Endodermal cell (in vitro differentiated cells): ENCODE measurements around the gene IL1R1. TPM values are rescaled to one million over a fixed set of nuclear protein-coding genes. Genes with fewer than 3 reads are reported as not detected.

Experiments used
- DNase-seq: peaks from one replicate; pipeline ENCODE4 v3.0.0-alpha.2; 2017
- H3K27ac ChIP-seq: 2 replicates; pipeline ENCODE4 v1.5.1; 2013; ENCODE audit warnings: mild to moderate bottlenecking, low read depth, low read length, moderate library complexity
- H3K27me3 ChIP-seq: 2 replicates; pipeline ENCODE4 v1.6.1; 2013; ENCODE audit warnings: mild to moderate bottlenecking, low read length, moderate library complexity; ENCODE audit not compliant: insufficient read depth, control insufficient read depth, poor library complexity, severe bottlenecking
- H3K36me3 ChIP-seq: 2 replicates; pipeline ENCODE4 v1.7.0; 2013; ENCODE audit warnings: mild to moderate bottlenecking, low read length, moderate library complexity; ENCODE audit not compliant: control insufficient read depth, insufficient read depth
- H3K4me1 ChIP-seq: one replicate; pipeline ENCODE4 v1.7.0; 2013; ENCODE audit warnings: low read length; ENCODE audit not compliant: control insufficient read depth, insufficient read depth
- H3K4me3 ChIP-seq: 2 replicates; pipeline ENCODE4 v1.5.1; 2013; ENCODE audit warnings: mild to moderate bottlenecking, low read length, moderate library complexity
- H3K9ac ChIP-seq: 2 replicates; pipeline ENCODE4 v1.6.1; 2013; ENCODE audit warnings: mild to moderate bottlenecking, low read length, moderate library complexity; ENCODE audit not compliant: poor library complexity, severe bottlenecking; ENCODE audit errors: extremely low read depth
- H3K9me3 ChIP-seq: 2 replicates; pipeline ENCODE4 v1.6.1; 2013; ENCODE audit warnings: mild to moderate bottlenecking, low read length, moderate library complexity; ENCODE audit not compliant: control insufficient read depth
- H3K27ac Mint-ChIP-seq: 2 replicates; pipeline ENCODE4 v1.8.0; 2020; ENCODE audit warnings: mixed read lengths
- H3K27me3 Mint-ChIP-seq: 2 replicates; pipeline ENCODE4 v1.8.0; 2021; ENCODE audit warnings: mild to moderate bottlenecking, mixed read lengths; ENCODE audit not compliant: insufficient read depth
- H3K36me3 Mint-ChIP-seq: 2 replicates; pipeline ENCODE4 v1.8.0; 2020; ENCODE audit warnings: low read depth, mixed read lengths
- H3K4me1 Mint-ChIP-seq: 2 replicates; pipeline ENCODE4 v1.8.0; 2020; ENCODE audit warnings: mixed read lengths
- H3K4me3 Mint-ChIP-seq: 2 replicates; pipeline ENCODE4 v1.8.0; 2020; ENCODE audit warnings: mild to moderate bottlenecking, moderate library complexity, mixed read lengths
- H3K9me3 Mint-ChIP-seq: 2 replicates; pipeline ENCODE4 v1.8.0; 2020; ENCODE audit warnings: mild to moderate bottlenecking, mixed read lengths
- CTCF ChIP-seq: fragments of 200-600 bp; sonication (generic); conservative IDR thresholded peaks from 2 replicates; pipeline ENCODE4 v1.5.0; 2021; ENCODE audit warnings: antibody characterized with exemption, mild to moderate bottlenecking
- WGBS, 2 experiments: methylation state at CpG; one replicate each; pipeline versions ENCODE4 v1.1.5 to v1.1.7; 2013; ENCODE audit warnings: missing lambda C conversion rate in 2 of 2, mixed read lengths in 1 of 2; ENCODE audit not compliant: insufficient coverage in 1 of 2, insufficient read length in 1 of 2; 5-methylcytosine and 5-hydroxymethylcytosine counted together
- total RNA-seq, 2 donors: library from RNA; stranded (reverse); fragmentation: NEBNext Ultra II Directional in 1 of 2; extraction: Animal tissue kit (Norgen Biotek cat#: 25700) in 1 of 2; gene quantifications; 2 replicates in 1 of 2; 3 replicates in 1 of 2; pipeline ENCODE4 v1.2.1, GENCODE V29; 2021

Gene IL1R1
- total RNA-seq, 2 donors from 2014 or later: 3.0 to 4.1 TPM

GRCh38 chr2:102110596-102111334 is 31.8 kb upstream of the IL1R1 start:
- no peaks in the 10 kb centered on the region for H3K9me3 Mint-ChIP-seq
- Histone ChIP-seq H3K4me1 (no peaks in the 10 kb centered on the region), H3K4me3 (no peak overlapping the region), H3K9ac (no peak overlapping the region), H3K27me3 (no peaks in the 10 kb centered on the region), H3K27ac (no peak overlapping the region), H3K9me3 (no peaks in the 10 kb centered on the region), H3K36me3 (no peaks in the 10 kb centered on the region)
- no peak overlapping the region for H3K4me3 Mint-ChIP-seq
- H3K27me3 Mint-ChIP-seq: no peaks in the 10 kb centered on the region
- 93 to 94% methylated on average over 10 to 13 of the region's 13 CpGs for WGBS, 2 experiments
- no peak overlapping the region for H3K27ac Mint-ChIP-seq
- H3K36me3 Mint-ChIP-seq: no peaks in the 10 kb centered on the region
- DNase-seq: no peak
- H3K4me1 Mint-ChIP-seq: peaks cover 28% of the 10 kb centered on the region
- TF ChIP-seq CTCF: no peak

GRCh38 chr2:102111823-102112222 is 30.7 kb upstream of the IL1R1 start:
- Mint-ChIP-seq H3K4me3 (no peak overlapping the region), H3K4me1 (peaks cover 31% of the 10 kb centered on the region), H3K36me3 (no peaks in the 10 kb centered on the region), H3K9me3 (no peaks in the 10 kb centered on the region), H3K27ac (no peak overlapping the region), H3K27me3 (no peaks in the 10 kb centered on the region)
- no peak overlapping the region for H3K4me3 ChIP-seq
- H3K36me3 ChIP-seq: no peaks in the 10 kb centered on the region
- H3K4me1 ChIP-seq: no peaks in the 10 kb centered on the region
- no peak for TF ChIP-seq CTCF
- 86 to 100% methylated on average over 1 to 2 of the region's 2 CpGs for WGBS, 2 experiments
- H3K27ac ChIP-seq: no peak overlapping the region
- H3K27me3 ChIP-seq: no peaks in the 10 kb centered on the region
- H3K9ac ChIP-seq: no peak overlapping the region
- no peaks in the 10 kb centered on the region for H3K9me3 ChIP-seq
- no peak for DNase-seq

- H3K4me1 Mint-ChIP-seq: peaks cover 31% of the 10 kb centered on the region
- no peaks in the 10 kb centered on the region for H3K36me3 ChIP-seq
- no peaks in the 10 kb centered on the region for H3K27me3 Mint-ChIP-seq
- no peaks in the 10 kb centered on the region for H3K4me1 ChIP-seq
- no peak overlapping the region for H3K4me3 Mint-ChIP-seq
- no peak overlapping the region for H3K9ac ChIP-seq
- H3K36me3 Mint-ChIP-seq: no peaks in the 10 kb centered on the region
- H3K27ac ChIP-seq: no peak overlapping the region
- 92% methylated on average over 1 of the region's 1 CpG; no CpG with 5 or more reads in 1 of the 2 experiments for WGBS, 2 experiments
- no peaks in the 10 kb centered on the region for H3K9me3 Mint-ChIP-seq
- no peak overlapping the region for H3K4me3 ChIP-seq
- H3K27ac Mint-ChIP-seq: no peak overlapping the region
- no peaks in the 10 kb centered on the region for H3K27me3 ChIP-seq
- TF ChIP-seq CTCF: no peak
- DNase-seq: no peak
- H3K9me3 ChIP-seq: no peaks in the 10 kb centered on the region
These were observed 30.3 kb upstream of the IL1R1 start for GRCh38 chr2:102112271-102112670.
